SK-N-MC (cell line): ENCODE results near the gene MAN1C1.

Source experiments
- EZH2 ChIP-seq: fragments of 200-600 bp; sonication (generic); IDR thresholded peaks from one replicate; pipeline ENCODE4 v1.6.1; 2017; ENCODE audit warnings: antibody characterized with exemption
- FOXP2 ChIP-seq: optimal IDR thresholded peaks from 2 replicates; pipeline ENCODE3; 2011; ENCODE audit warnings: mild to moderate bottlenecking, moderate library complexity; ENCODE audit not compliant: insufficient read depth; ENCODE audit errors: extremely low read length, control extremely low read depth
- POLR2AphosphoS5 ChIP-seq: IDR thresholded peaks from 2 replicates; pipeline ENCODE4 v1.6.1; 2012; ENCODE audit warnings: mild to moderate bottlenecking, low read depth, low read length, borderline replicate concordance

DNA sequence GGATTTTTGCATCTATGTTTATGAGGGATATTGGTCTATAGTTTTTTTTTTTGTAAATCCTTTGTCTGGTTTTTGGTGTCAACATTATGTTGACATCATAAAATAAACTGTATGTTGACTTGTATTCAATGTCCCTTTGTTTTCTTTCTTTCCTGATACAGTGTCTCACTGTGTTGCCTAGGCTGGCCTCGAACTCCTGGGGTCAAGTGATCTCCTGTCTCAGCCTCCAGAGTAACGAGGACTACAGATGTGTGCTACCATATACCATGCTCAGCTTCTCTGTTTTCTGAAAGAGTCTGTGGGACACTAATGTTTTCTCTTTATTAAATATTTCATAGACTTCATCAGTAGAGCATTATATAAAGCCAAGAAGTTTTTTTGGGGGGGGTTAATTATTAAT lies 18.3 kb downstream of the MAN1C1 start:
- TF ChIP-seq EZH2 (no peak), POLR2AphosphoS5 (no peak), FOXP2 (no peak)
